NCI-H2227 (cell line): Measurements from ENCODE around the gene SEMA6A.
"Not testable (repeated sequence)": the region's sequence is repeated elsewhere in the genome, so short reads cannot be mapped to it uniquely, and the experiment has no call there.

Source experiments
- DNase-seq: peaks from one replicate; lab custom pipeline; 2025; ENCODE audit not compliant: unreplicated experiment; lab: John Stamatoyannopoulos, UW

SEMA6A gene

DNA sequence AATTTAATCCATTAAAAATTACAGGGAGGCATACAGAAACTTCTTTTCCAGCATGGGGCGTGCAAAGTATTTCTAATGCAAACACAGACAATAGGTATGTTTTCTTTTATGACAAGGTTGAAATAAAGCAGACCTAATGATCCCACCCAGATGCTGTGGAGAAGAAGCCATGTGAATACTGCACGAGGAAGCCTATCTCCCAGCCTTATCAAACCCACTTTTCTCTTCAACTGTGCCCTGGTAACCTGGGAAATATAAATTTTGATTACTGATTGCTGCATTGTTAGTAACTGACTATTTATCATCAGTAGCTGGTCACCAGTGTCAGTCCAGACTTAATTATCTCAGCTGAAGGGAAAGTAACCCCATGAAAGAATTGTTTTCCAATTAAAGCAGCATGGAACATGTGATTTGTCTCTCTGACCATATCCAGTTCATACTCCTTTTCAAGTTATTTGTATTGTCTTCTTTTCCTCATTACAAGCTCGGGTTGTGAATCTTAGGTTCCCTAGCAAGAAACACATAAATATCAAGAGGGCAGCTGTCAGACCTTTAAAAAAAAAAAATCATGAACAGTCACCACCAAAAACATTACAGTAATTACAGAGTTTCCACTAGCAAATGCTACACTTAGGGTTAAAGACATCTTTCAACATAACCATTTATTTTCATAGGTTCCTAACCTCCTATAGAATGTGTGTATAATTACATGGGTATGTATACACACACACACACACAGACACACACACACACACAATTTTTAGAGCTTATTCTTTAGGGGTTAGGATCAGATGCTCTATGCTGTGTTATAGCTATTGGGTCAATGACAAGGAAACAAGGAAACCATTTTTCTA, 50.3 kb downstream of the SEMA6A start:
- DNase-seq = peak; percentile 34

- DNase-seq = not testable (repeated sequence)
Measured at GRCh38 chr5:116523182-116523581, 51.4 kb downstream of the SEMA6A start.

GRCh38 chr5:116522356-116523136, 52.1 kb downstream of the SEMA6A start:
- no peak for DNase-seq

DNA sequence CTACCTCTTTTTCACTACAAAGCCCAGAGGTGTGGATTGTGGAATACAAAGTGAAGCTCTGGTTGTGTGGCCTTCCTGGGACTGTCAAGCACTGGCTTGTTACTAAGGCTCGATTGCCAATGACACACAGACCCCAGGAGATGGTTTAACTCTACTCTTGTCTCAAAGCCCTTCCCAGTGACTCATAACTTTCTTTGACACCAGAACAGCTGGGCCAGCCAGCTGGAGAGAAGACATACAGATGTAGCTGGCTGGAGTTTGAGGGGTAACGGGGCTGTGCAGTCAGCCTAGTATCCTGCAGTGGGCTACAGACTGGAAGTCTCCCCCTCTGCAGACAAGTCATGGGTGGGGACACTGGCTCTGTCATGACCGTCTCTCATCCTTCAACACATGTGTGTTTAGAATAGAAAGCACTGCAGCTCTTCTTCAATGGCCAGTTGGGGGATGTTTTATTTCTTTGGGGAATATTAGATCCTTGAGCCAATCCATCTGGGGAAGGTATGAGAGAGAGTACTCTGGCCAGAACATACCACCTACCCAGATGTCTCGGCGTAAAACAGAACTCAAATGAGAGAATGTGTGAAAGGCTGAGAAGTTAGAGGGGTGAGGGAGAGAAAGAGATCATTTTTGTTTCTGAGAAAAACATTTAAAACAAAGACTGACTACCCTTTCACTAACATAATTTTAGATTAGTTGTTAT, 53.3 kb downstream of the SEMA6A start:
- DNase-seq = no peak

- no peak for DNase-seq
Measured at GRCh38 chr5:116520771-116521170, 53.9 kb downstream of the SEMA6A start.

DNA sequence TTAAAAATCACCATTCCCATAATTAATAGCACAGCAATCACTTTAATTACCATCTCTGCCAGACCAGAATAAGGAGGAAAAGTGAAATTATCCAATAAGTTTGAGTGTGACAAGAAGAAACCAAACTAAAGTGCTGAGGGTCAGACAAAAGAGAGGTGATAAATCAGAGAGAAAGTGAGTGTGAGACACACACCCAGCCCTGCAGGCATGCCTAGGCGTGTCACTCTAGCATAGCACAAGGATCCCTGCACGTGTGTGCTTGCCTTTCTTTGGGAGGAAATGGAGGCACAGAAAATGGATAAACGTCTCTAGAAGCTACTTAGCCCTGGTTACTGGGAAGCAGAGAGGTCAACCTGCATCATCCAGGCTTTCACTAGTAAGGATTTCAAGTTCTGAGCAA, 56.2 kb downstream of the SEMA6A start:
- DNase-seq = no peak

DNA sequence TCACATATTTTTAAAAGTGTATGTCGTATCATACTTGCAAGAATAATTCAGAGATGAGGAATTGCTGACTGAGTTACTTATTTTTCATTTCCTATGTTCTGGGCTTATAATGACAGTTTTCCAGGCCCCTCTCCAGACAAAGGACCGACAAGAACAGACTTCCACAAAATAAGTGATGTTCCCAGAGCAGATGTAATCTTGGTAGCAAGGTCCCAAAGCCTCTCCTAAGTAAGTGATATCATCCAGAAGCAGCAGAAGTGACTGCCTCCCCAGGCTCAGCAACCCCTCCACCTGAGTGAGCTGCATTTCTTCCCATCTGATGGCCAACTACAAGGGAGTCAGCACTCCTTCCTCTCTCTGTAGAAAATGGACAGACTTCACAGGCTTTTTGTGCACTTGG, 57.1 kb downstream of the SEMA6A start:
- no peak for DNase-seq

DNA sequence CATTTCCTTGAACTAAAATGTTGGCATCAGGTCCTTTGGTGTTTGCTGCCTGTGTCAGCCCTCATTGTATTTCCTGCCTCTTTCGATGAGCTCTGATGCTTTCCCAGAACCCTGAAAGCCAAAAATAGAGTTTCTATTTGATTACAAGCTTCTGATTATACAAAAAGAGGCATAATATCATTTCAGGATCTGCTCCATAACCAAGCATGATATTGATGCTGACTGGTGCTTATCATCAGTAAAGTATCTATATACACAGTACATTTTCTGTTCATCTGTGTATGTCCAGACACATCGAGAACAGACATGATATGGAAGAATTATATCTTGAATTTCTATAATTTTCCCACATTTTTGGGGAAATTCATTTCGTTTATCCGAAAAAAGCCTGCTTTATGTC, 58.6 kb downstream of the SEMA6A start:
- DNase-seq = no peak

DNA sequence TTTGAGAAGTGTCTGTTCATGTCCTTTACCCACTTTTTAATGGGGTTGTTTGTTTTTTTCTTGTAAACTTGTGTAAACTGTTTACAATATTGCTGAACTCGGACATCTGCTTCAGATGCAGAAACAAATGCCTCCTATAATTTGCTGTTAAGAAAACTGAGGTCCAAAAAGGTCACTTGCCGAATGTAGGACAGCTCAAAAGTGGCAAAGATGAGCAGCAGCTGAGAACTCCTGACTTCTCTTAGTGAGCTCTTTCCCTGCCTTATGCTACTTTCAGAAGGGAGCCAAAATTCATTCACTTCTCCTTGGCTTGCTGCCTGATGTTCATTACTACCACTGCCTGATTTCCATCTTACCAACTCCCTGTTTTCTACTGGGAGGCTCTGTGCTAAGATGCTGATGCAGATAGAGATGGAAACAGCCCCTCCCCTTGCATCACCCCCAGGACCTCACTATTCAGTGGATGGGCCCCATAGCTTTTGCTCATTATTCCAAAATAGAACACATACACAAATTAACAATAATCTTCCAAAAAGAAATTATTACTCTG, 60.1 kb downstream of the SEMA6A start:
- no peak for DNase-seq

- no peak for DNase-seq
Measured at GRCh38 chr5:116510517-116510916, 64.1 kb downstream of the SEMA6A start.

DNA sequence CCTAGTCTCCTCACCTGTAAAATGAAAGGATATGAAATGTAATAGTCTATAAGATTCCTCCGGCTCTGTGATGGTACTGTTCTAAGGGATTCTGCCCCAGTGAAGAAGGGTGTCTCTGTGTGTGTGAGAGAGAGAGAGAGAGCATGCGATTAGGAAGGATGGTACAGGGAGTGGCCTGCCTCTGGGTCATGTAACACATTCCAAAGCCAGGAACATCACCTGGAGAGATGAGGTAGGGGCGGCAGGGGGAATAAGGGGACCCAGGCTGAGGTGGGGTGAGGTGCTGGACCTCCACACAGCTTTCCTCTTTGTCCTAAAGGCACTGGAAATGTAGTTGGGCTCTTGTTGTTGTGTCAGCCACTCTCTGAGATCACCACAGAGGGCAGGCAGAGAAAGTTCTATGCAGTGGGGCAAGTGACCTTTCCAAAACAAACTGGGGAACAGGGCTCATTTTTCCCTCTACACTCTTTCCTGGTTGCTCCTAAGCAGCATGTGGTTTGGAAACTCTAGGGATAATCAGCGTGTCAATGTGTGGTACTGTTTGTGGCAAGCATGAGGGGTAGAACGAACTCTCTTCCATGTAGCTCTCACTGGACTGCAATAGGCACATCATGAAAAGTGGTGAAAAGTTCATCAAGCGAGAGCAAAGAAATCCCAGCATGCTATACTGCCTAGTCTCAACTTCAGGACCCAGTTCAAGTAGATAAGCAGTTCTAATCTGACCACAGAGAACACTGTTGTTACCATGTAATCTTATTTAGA, 65.0 kb downstream of the SEMA6A start:
- DNase-seq = no peak

GRCh38 chr5:116508835-116509234, 65.8 kb downstream of the SEMA6A start:
- DNase-seq = no peak

GRCh38 chr5:116507941-116508655, 66.5 kb downstream of the SEMA6A start:
- no peak for DNase-seq

- DNase-seq = no peak
Measured at GRCh38 chr5:116507051-116507537, 67.5 kb downstream of the SEMA6A start.

DNA sequence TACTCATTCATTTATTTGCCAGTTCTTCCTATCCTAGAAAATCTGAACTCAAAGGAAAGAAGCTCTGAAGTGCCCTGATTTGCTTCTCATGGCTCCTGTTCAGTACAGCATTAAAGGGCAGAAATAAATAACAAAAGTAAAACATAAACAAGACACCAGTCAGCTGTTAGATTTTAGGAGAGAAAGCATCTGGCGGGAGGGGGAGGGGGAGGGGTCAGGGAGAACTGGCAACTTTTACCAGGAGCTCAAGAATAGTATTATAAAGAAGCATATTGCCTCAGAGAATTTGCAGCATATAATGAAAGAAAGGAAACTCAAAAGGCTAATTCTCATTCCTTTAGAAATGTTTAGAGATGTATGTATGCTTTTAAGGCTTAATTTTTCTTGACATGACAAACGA, 68.1 kb downstream of the SEMA6A start:
- no peak for DNase-seq

- DNase-seq = no peak
Measured at GRCh38 chr5:116504593-116505166, 69.9 kb downstream of the SEMA6A start.

DNA sequence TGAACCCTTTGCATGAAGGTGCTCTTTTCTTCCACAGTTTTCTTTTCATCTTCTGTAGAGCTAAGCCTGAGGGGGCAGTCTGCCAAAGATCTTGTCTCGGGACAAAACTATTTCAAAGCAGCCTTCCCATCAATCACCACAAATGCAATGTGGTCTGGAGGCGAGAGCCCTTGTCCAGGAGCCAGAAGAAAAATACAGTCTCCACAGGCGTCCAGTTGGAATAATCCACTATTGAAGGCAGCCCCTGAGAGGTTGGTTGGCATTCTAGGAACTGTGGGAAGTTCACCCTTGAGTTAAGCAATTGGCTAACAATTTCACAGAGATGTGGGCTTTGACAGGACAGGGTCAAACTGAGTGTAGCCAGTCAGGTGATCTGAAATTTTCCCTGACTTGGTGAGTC, 72.0 kb downstream of the SEMA6A start:
- DNase-seq = no peak

GRCh38 chr5:116502138-116502537, 72.5 kb downstream of the SEMA6A start:
- DNase-seq = no peak

DNA sequence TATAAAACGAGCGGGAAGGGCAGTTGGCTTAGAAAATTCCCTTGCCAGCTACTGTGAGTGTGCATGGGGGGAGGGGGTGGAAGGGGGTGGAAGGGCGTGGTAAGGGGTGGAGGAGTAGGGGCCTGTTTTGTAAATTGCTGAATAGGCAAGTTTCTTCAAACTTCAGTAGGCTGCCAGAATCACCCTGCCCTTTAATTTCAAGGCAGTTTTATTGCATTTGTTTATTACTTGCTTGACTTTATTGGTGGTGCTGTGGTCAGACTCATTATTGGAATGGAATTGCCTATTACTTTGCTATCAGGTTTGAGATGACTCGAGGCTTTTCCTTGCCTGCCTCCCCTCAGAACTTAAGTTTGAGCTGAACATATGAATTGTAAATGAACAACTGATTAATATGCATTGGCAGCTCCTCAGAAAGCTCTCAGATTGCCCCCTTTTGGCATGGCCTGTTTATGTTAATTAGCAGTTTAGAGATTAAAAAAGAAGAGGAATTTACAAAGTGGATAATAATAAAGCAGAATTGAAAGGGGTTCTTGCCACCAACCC, 76.0 kb downstream of the SEMA6A start:
- no peak for DNase-seq
